ENCODE data around the gene CNN2. TPM values are rescaled to one million over a fixed set of nuclear protein-coding genes. Genes with fewer than 3 reads are reported as not detected.

The CNN2 gene
- total and polyA plus RNA-seq, 2 of the 13 experiments (the other 11 are each of a cell fraction or from before 2014, with no cell fraction given) = 63.6 to 70.0 TPM

DNA sequence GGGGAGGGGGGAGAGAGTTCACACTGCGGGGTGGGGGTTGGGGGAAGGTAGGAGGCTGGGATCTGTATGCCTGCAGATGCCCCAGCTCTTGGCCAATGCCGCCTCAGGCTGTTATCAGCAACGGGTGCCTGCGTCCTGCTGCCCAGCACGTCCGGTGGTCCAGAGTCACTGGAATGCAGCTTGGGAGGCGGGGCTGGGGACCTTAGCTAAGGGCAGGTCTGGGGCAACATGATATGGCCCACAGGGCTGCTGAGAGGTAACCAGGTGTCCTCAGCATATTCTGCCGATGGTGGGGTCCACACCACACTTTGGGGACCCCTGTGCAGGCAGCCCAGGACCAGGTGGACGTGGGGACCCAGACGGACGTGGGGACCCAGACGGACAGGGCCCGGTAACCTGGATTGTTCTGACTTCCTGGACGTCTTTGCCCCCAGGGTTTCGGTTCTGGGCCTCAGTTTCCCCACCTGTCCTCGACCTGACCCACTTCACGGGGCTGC lies 39.9 kb downstream of the CNN2 start (continued):
- TF ChIP-seq ZFP36L1 (CRISPR knock-in tag; IDR thresholded peaks at IDR 0.05) (no peak), ZNF160 (CRISPR knock-in tag; IDR thresholded peaks at IDR 0.05) (no peak), RFXANK (CRISPR knock-in tag; IDR thresholded peaks at IDR 0.05) (no peak), ESRRA (CRISPR knock-in tag; IDR thresholded peaks at IDR 0.05; ENCODE audit: low read depth) (no peak), EZH2 (conservative IDR thresholded peaks at IDR 0.05; ENCODE audit: low read depth, low read length) (no peak), ZNF501 (CRISPR knock-in tag; IDR thresholded peaks at IDR 0.05) (peak; percentile 58; the same call in 1 of the 2 replicates), MTA1 (CRISPR knock-in tag; IDR thresholded peaks at IDR 0.05; ENCODE audit: borderline replicate concordance) (no peak), SP4 (CRISPR knock-in tag; IDR thresholded peaks at IDR 0.05) (no peak; the same call in 1 of the 2 replicates), ZSCAN31 (CRISPR knock-in tag; IDR thresholded peaks at IDR 0.05; ENCODE audit: low read depth) (no peak), NR1H2 (CRISPR knock-in tag; IDR thresholded peaks at IDR 0.05; ENCODE audit: borderline replicate concordance, low read depth) (no peak), SNAPC2 (CRISPR knock-in tag; IDR thresholded peaks at IDR 0.05) (no peak), SNRNP70 (IDR thresholded peaks at IDR 0.05; ENCODE audit: low read depth, low read length) (no peak), NFATC3 (CRISPR knock-in tag; IDR thresholded peaks at IDR 0.05) (no peak), RORA (CRISPR knock-in tag; IDR thresholded peaks at IDR 0.05) (no peak), ZNF329 (CRISPR knock-in tag; IDR thresholded peaks at IDR 0.05; ENCODE audit: low read depth) (no peak; the same call in 1 of the 2 replicates), KLF11 (CRISPR knock-in tag; IDR thresholded peaks at IDR 0.05) (peak; percentile 40; the same call in 1 of the 2 replicates), MED1 (CRISPR knock-in tag; IDR thresholded peaks at IDR 0.05) (peak; percentile 79), FOXK2 (IDR thresholded peaks at IDR 0.05) (no peak), NCOA2 (CRISPR knock-in tag; IDR thresholded peaks at IDR 0.05) (no peak), ZNF564 (CRISPR knock-in tag; IDR thresholded peaks at IDR 0.05) (no peak), NFYC (CRISPR knock-in tag; IDR thresholded peaks at IDR 0.05) (peak; percentile 18; the same call in 1 of the 2 replicates), ZNF652 (CRISPR knock-in tag; IDR thresholded peaks at IDR 0.05; ENCODE audit: borderline replicate concordance, low read depth) (no peak)
- TF ChIP-seq, protein P1, sequence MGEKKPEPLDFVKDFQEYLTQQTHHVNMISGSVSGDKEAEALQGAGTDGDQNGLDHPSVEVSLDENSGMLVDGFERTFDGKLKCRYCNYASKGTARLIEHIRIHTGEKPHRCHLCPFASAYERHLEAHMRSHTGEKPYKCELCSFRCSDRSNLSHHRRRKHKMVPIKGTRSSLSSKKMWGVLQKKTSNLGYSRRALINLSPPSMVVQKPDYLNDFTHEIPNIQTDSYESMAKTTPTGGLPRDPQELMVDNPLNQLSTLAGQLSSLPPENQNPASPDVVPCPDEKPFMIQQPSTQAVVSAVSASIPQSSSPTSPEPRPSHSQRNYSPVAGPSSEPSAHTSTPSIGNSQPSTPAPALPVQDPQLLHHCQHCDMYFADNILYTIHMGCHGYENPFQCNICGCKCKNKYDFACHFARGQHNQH (CRISPR knock-in tag; IDR thresholded peaks at IDR 0.05) = no peak
- TF ChIP-seq, protein P2, sequence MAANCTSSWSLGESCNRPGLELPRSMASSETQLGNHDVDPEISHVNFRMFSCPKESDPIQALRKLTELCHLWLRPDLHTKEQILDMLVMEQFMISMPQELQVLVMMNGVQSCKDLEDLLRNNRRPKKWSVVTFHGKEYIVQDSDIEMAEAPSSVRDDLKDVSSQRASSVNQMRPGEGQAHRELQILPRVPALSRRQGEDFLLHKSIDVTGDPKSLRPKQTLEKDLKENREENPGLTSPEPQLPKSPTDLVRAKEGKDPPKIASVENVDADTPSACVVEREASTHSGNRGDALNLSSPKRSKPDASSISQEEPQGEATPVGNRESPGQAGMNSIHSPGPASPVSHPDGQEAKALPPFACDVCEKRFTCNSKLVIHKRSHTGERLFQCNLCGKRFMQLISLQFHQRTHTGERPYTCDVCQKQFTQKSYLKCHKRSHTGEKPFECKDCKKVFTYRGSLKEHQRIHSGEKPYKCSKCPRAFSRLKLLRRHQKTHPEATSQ (CRISPR knock-in tag; IDR thresholded peaks at IDR 0.05; ENCODE audit: borderline replicate concordance) = no peak
- TF ChIP-seq, protein P3, sequence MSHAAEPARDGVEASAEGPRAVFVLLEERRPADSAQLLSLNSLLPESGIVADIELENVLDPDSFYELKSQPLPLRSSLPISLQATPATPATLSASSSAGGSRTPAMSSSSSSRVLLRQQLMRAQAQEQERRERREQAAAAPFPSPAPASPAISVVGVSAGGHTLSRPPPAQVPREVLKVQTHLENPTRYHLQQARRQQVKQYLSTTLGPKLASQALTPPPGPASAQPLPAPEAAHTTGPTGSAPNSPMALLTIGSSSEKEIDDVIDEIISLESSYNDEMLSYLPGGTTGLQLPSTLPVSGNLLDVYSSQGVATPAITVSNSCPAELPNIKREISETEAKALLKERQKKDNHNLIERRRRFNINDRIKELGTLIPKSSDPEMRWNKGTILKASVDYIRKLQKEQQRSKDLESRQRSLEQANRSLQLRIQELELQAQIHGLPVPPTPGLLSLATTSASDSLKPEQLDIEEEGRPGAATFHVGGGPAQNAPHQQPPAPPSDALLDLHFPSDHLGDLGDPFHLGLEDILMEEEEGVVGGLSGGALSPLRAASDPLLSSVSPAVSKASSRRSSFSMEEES (CRISPR knock-in tag; IDR thresholded peaks at IDR 0.05) = no peak
- TF ChIP-seq, protein P4, sequence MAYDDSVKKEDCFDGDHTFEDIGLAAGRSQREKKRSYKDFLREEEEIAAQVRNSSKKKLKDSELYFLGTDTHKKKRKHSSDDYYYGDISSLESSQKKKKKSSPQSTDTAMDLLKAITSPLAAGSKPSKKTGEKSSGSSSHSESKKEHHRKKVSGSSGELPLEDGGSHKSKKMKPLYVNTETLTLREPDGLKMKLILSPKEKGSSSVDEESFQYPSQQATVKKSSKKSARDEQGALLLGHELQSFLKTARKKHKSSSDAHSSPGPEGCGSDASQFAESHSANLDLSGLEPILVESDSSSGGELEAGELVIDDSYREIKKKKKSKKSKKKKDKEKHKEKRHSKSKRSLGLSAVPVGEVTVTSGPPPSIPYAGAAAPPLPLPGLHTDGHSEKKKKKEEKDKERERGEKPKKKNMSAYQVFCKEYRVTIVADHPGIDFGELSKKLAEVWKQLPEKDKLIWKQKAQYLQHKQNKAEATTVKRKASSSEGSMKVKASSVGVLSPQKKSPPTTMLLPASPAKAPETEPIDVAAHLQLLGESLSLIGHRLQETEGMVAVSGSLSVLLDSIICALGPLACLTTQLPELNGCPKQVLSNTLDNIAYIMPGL (CRISPR knock-in tag; IDR thresholded peaks at IDR 0.05; ENCODE audit: borderline replicate concordance in 1 of 2, low read depth in 1 of 2) = 0 out of 4 replicates have a peak, but pooled peaks of 1 of the 2 experiments have one; percentile 44
- TF ChIP-seq, protein P5, sequence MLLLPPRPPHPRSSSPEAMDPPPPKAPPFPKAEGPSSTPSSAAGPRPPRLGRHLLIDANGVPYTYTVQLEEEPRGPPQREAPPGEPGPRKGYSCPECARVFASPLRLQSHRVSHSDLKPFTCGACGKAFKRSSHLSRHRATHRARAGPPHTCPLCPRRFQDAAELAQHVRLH (CRISPR knock-in tag; IDR thresholded peaks at IDR 0.05; ENCODE audit: borderline replicate concordance, low read depth) = no peak

Data from HepG2 (cell line).